Endothelial cell (in vitro differentiated cells): ENCODE measurements around the gene ADAM17. TPM values are rescaled to one million over a fixed set of nuclear protein-coding genes. Genes with fewer than 3 reads are reported as not detected.
"Not testable (repeated sequence)": the region's sequence is repeated elsewhere in the genome, so short reads cannot be mapped to it uniquely, and the experiment has no call there.

Experiments used
- DNase-seq: peaks from one replicate; pipeline ENCODE4 v3.0.0; 2021; ENCODE audit warnings: low spot score
- H3K27ac Mint-ChIP-seq: one replicate; pipeline ENCODE4 v1.8.0; 2021; ENCODE audit warnings: mixed read lengths, inconsistent platforms; ENCODE audit not compliant: unreplicated experiment
- H3K27me3 Mint-ChIP-seq: one replicate; pipeline ENCODE4 v1.8.0; 2021; ENCODE audit warnings: mild to moderate bottlenecking, moderate library complexity, mixed read lengths, inconsistent platforms; ENCODE audit not compliant: unreplicated experiment
- H3K36me3 Mint-ChIP-seq: one replicate; pipeline ENCODE4 v1.8.0; 2021; ENCODE audit warnings: mild to moderate bottlenecking, low read depth, mixed read lengths, inconsistent platforms; ENCODE audit not compliant: unreplicated experiment
- H3K4me1 Mint-ChIP-seq: one replicate; pipeline ENCODE4 v1.8.0; 2021; ENCODE audit warnings: mild to moderate bottlenecking, mixed read lengths, inconsistent platforms; ENCODE audit not compliant: unreplicated experiment
- H3K4me3 Mint-ChIP-seq: one replicate; pipeline ENCODE4 v1.8.0; 2021; ENCODE audit warnings: mild to moderate bottlenecking, mixed read lengths, inconsistent platforms; ENCODE audit not compliant: unreplicated experiment
- H3K9me3 Mint-ChIP-seq: one replicate; pipeline ENCODE4 v1.8.0; 2021; ENCODE audit warnings: mixed read lengths, inconsistent platforms; ENCODE audit not compliant: unreplicated experiment
- CTCF ChIP-seq: fragments of 200-600 bp; sonication (generic); IDR thresholded peaks from one replicate; pipeline ENCODE4 v1.5.0; 2021; ENCODE audit warnings: antibody characterized with exemption; ENCODE audit not compliant: unreplicated experiment
- total RNA-seq: library from RNA; stranded (reverse); fragmentation: NEBNext Ultra II Directional; extraction: Animal tissue kit (Norgen Biotek cat#: 25700); gene quantifications from one replicate; pipeline ENCODE4 v1.2.1, GENCODE V29; 2021; ENCODE audit not compliant: unreplicated experiment

The ADAM17 gene
- total RNA-seq, 1 donor from 2014 or later: 39.7 TPM

- no peak overlapping the region for H3K4me3 Mint-ChIP-seq
- no peak for DNase-seq
- H3K27ac Mint-ChIP-seq: no peak overlapping the region
- peaks cover 11% of the 10 kb centered on the region for H3K36me3 Mint-ChIP-seq
- no peaks in the 10 kb centered on the region for H3K27me3 Mint-ChIP-seq
- no peaks in the 10 kb centered on the region for H3K9me3 Mint-ChIP-seq
- no peaks in the 10 kb centered on the region for H3K4me1 Mint-ChIP-seq
- TF ChIP-seq CTCF: no peak
Measured at GRCh38 chr2:9590641-9591040, 35.0 kb upstream of the ADAM17 start.

- no peak for DNase-seq
- Mint-ChIP-seq H3K9me3 (no peaks in the 10 kb centered on the region), H3K4me3 (no peak overlapping the region), H3K36me3 (peaks cover 20% of the 10 kb centered on the region), H3K4me1 (peaks cover 2% of the 10 kb centered on the region), H3K27me3 (no peaks in the 10 kb centered on the region), H3K27ac (no peak overlapping the region)
- no peak for TF ChIP-seq CTCF
Measured at GRCh38 chr2:9586465-9586864, 30.8 kb upstream of the ADAM17 start.

DNA sequence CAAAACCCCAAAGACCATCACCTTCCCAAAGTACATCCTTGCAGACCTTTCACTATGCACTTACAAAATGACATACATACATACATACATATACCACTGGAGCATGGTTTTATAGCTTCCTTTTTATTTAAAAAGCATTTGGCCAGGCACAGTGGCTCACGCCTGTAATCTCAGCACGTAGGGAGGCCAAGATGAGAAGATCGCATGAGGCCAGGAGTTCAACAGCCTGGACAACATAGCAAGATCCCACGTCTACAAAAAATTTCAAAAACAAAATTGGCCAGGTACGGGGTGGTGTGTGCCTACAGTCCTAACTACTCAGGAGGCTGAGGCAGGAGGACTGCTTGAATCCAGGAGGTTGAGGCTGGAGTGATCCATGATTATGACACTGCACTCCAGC, 29.9 kb upstream of the ADAM17 start:
- H3K9me3 Mint-ChIP-seq: no peaks in the 10 kb centered on the region
- no peak overlapping the region for H3K4me3 Mint-ChIP-seq
- H3K27me3 Mint-ChIP-seq: no peaks in the 10 kb centered on the region
- H3K36me3 Mint-ChIP-seq: peaks cover 20% of the 10 kb centered on the region
- no peak overlapping the region for H3K27ac Mint-ChIP-seq
- DNase-seq: no peak
- TF ChIP-seq CTCF: no peak
- H3K4me1 Mint-ChIP-seq: peaks cover 5% of the 10 kb centered on the region

DNA sequence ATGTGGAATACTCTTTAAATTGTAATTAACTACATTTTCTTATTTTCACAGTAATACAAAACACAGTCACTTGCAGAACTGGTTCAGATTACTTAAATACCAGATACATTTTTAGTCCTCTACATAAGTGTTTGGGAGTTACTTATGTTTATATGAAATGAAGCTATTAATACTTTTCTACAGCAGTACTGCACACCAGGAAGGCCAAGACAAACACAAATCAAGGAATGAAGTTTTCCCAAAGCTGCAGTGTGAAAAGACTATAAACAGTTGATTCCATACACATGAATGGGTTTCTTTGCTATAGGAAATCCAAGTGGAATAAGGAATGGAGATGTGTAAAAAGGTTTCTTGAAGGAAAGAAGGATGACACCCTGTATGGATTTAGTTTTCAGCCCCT, 29.3 kb upstream of the ADAM17 start:
- H3K9me3 Mint-ChIP-seq, H3K4me3 Mint-ChIP-seq, DNase-seq, H3K27me3 Mint-ChIP-seq, H3K4me1 Mint-ChIP-seq, H3K27ac Mint-ChIP-seq: not testable (repeated sequence)
- H3K36me3 Mint-ChIP-seq: peaks cover 20% of the 10 kb centered on the region

DNA sequence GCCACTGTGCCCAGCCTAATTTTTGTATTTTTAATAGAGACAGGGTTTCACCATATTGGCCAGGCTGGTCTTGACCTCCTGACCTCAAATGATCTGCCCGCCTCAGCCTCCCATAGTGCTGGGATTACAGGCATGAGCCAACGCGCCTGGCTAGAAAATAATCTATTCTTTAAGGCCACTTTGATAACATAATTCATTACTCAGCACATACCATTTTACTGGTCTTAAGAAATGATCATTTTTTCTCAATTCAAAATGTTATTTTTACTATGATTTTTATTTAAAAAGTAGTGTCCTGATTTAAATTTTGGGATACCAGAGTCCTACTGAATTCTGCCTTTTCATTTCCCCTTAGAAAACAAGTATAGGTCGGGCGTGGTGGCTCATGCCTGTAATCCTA, 27.0 kb upstream of the ADAM17 start:
- H3K27me3 Mint-ChIP-seq: no peaks in the 10 kb centered on the region
- no peak for TF ChIP-seq CTCF
- peaks cover 19% of the 10 kb centered on the region for H3K36me3 Mint-ChIP-seq
- H3K9me3 Mint-ChIP-seq: no peaks in the 10 kb centered on the region
- H3K4me1 Mint-ChIP-seq: peaks cover 5% of the 10 kb centered on the region
- no peak for DNase-seq
- no peak overlapping the region for H3K4me3 Mint-ChIP-seq
- no peak overlapping the region for H3K27ac Mint-ChIP-seq
